Kidney tubule cell (primary cell): ENCODE results near the gene ANKRD16.
"Not testable (repeated sequence)": the region's sequence is repeated elsewhere in the genome, so short reads cannot be mapped to it uniquely, and the experiment has no call there.

Experiments used
- DNase-seq: peaks from one replicate; pipeline ENCODE4 v3.0.0-alpha.2; 2018; ENCODE audit warnings: low spot score

The ANKRD16 gene

GRCh38 chr10:5833814-5834213 is 55.9 kb downstream of the ANKRD16 start:
- DNase-seq, result no peak

- DNase-seq, result no peak
Measured at GRCh38 chr10:5832946-5833345, 56.7 kb downstream of the ANKRD16 start.

GRCh38 chr10:5831446-5831782 is 58.3 kb downstream of the ANKRD16 start:
- no peak for DNase-seq

GRCh38 chr10:5830629-5831445 is 58.9 kb downstream of the ANKRD16 start:
- DNase-seq, result no peak

GRCh38 chr10:5829267-5829666 is 60.4 kb downstream of the ANKRD16 start:
- no peak for DNase-seq

- no peak for DNase-seq
Measured at GRCh38 chr10:5828725-5829124, 61.0 kb downstream of the ANKRD16 start.

- DNase-seq, result no peak
Measured at GRCh38 chr10:5827841-5828240, 61.9 kb downstream of the ANKRD16 start.

GRCh38 chr10:5826511-5826910 is 63.2 kb downstream of the ANKRD16 start:
- DNase-seq, result not testable (repeated sequence)

- DNase-seq, result no peak
Measured at GRCh38 chr10:5818894-5819293, 70.8 kb downstream of the ANKRD16 start.

- DNase-seq, result no peak
Measured at GRCh38 chr10:5818048-5818331, 71.7 kb downstream of the ANKRD16 start.

GRCh38 chr10:5817322-5818047 is 72.2 kb downstream of the ANKRD16 start:
- no peak for DNase-seq

- no peak for DNase-seq
Measured at GRCh38 chr10:5816170-5816569, 73.5 kb downstream of the ANKRD16 start.

- DNase-seq, result no peak
Measured at GRCh38 chr10:5814110-5815107, 75.3 kb downstream of the ANKRD16 start.

GRCh38 chr10:5813341-5814109 is 76.2 kb downstream of the ANKRD16 start, which contains the start of gene GDI2:
Gene GDI2 (minus strand): TSS chr10:5813434. CDS start chr10:5813258, 176 bp downstream.
- peak; percentile 97 for DNase-seq

- DNase-seq, result no peak
Measured at GRCh38 chr10:5813091-5813340, 76.7 kb downstream of the ANKRD16 start.

- DNase-seq, result peak; percentile 47
Measured at GRCh38 chr10:5812283-5813090, 77.2 kb downstream of the ANKRD16 start.
